ENCODE data around the gene ISL2.

- TF ChIP-seq CTCF (IDR thresholded peaks at IDR 0.05) (no peak), POLR2A (IDR thresholded peaks at IDR 0.05) (no peak)
Measured at GRCh38 chr15:76333309-76333708, 3.3 kb upstream of the ISL2 start.

Measured in testis (tissue), 2 donors.